Measurements from ENCODE around the gene MEDAG. TPM values are rescaled to one million over a fixed set of nuclear protein-coding genes. Genes with fewer than 3 reads are reported as not detected.

Gene MEDAG
- polyA plus RNA-seq, 3 donors, result not detected

- Histone ChIP-seq H3K36me3 (replicated peaks in 1 of 2; ENCODE audit: control insufficient read depth in 1 of 2, insufficient read depth in 2 of 2, low read length in 2 of 2) (no peaks in the 10 kb centered on the region), H4K20me1 (ENCODE audit: insufficient read depth, low read length) (no peaks in the 10 kb centered on the region), H3K27me3 (ENCODE audit: control insufficient read depth in 2 of 2, insufficient read depth in 2 of 2, low read length in 2 of 2) (peaks cover 2 to 10% of the 10 kb centered on the region in 2 donors), H3K27ac (ENCODE audit: low read depth in 1 of 2, low read length in 2 of 2) (no peak within 1 kb of the TSS), H3K4me1 (ENCODE audit: control insufficient read depth in 1 of 2, insufficient read depth in 2 of 2, low read length in 2 of 2) (no peaks in the 10 kb centered on the region), H3K4me2 (replicated peaks; ENCODE audit: extremely low read depth, low read length, poor library complexity, severe bottlenecking) (no peak within 1 kb of the TSS), H3K9ac (ENCODE audit: insufficient read depth, low read length, poor library complexity, severe bottlenecking) (no peak within 1 kb of the TSS), H2AFZ (ENCODE audit: insufficient read depth, low read depth, low read length, poor library complexity, severe bottlenecking) (no peak within 1 kb of the TSS), H3K4me3 (replicated peaks in 1 of 3; ENCODE audit: low read depth in 2 of 3, low read length in 3 of 3) (no peak within 1 kb of the TSS), H3K79me2 (ENCODE audit: insufficient read depth, low read length) (no peaks in the 10 kb centered on the region), H3K9me3 (replicated peaks in 1 of 2; ENCODE audit: control insufficient read depth in 1 of 2, insufficient read depth in 1 of 2, low read length in 2 of 2) (peaks cover 0 to 9% of the 10 kb centered on the region in 2 donors)
- intact Hi-C loops (cut with micrococcal nuclease), result no loop called here
- H3K27ac Mint-ChIP-seq, result peak within 1 kb of the TSS in 1 of 7 donors; percentile 37
- peak within 1 kb of the TSS in 1 of 2 donors; percentile 31 for H3K4me3 Mint-ChIP-seq
- H3K27me3 Mint-ChIP-seq (ENCODE audit: low read depth in 3 of 3), result peaks cover 6 to 20% (median 17%) of the 10 kb centered on the region in 3 donors
- no peak for TF ChIP-seq CTCF (IDR thresholded peaks at IDR 0.05)
- DNase-seq, result no peak
- H3K9me3 Mint-ChIP-seq, result peaks cover 0 to 11% (median 2%) of the 10 kb centered on the region in 7 donors
- no peaks in the 10 kb centered on the region for H3K4me1 Mint-ChIP-seq
- WGBS (ENCODE audit: insufficient coverage), result 65% methylated on average over 20 of the region's 32 CpGs
- no peaks in the 10 kb centered on the region for H3K36me3 Mint-ChIP-seq
Measured at GRCh38 chr13:30932481-30933353, 26.6 kb downstream of the MEDAG start, which contains the start of gene TEX26. Gene TEX26 (plus strand): TSS chr13:30932656. CDS start chr13:30932716, 60 bp downstream.

DNA sequence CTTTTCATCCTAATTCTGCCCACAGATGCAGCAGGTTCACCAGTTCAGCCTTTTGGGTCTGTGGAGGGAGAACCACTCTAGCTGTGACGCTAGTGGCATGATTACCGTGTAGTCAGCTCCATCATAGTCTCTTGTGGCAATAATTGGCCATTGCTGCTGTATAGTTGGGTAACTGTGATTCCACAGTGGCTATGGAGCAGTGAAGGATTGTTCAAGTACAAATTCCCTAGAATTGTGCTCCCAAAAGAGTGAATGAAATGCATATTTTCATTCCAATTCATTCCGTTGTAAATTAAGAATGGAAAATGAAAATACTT, 27.2 kb downstream of the MEDAG start:
- H3K4me1 Mint-ChIP-seq, result no peaks in the 10 kb centered on the region
- Histone ChIP-seq H3K4me2 (replicated peaks; ENCODE audit: extremely low read depth, low read length, poor library complexity, severe bottlenecking) (no peak overlapping the region), H4K20me1 (ENCODE audit: insufficient read depth, low read length) (no peaks in the 10 kb centered on the region), H3K4me1 (ENCODE audit: control insufficient read depth in 1 of 2, insufficient read depth in 2 of 2, low read length in 2 of 2) (no peaks in the 10 kb centered on the region), H2AFZ (ENCODE audit: insufficient read depth, low read depth, low read length, poor library complexity, severe bottlenecking) (no peak overlapping the region), H3K27ac (ENCODE audit: low read depth in 1 of 2, low read length in 2 of 2) (no peak overlapping the region), H3K36me3 (replicated peaks in 1 of 2; ENCODE audit: control insufficient read depth in 1 of 2, insufficient read depth in 2 of 2, low read length in 2 of 2) (no peaks in the 10 kb centered on the region), H3K9me3 (replicated peaks in 1 of 2; ENCODE audit: control insufficient read depth in 1 of 2, insufficient read depth in 1 of 2, low read length in 2 of 2) (peaks cover 0 to 9% of the 10 kb centered on the region in 2 donors), H3K9ac (ENCODE audit: insufficient read depth, low read length, poor library complexity, severe bottlenecking) (no peak overlapping the region), H3K4me3 (replicated peaks in 1 of 3; ENCODE audit: low read depth in 2 of 3, low read length in 3 of 3) (no peak overlapping the region), H3K79me2 (ENCODE audit: insufficient read depth, low read length) (no peaks in the 10 kb centered on the region), H3K27me3 (ENCODE audit: control insufficient read depth in 2 of 2, insufficient read depth in 2 of 2, low read length in 2 of 2) (peaks cover 2 to 10% of the 10 kb centered on the region in 2 donors)
- no peak overlapping the region for H3K4me3 Mint-ChIP-seq
- TF ChIP-seq CTCF (IDR thresholded peaks at IDR 0.05), result no peak
- no peak for DNase-seq
- 100% methylated on average over 2 of the region's 3 CpGs for WGBS (ENCODE audit: insufficient coverage)
- no peak overlapping the region for H3K27ac Mint-ChIP-seq
- H3K36me3 Mint-ChIP-seq, result no peaks in the 10 kb centered on the region
- intact Hi-C loops (cut with micrococcal nuclease), result no loop called here
- peaks cover 0 to 11% (median 3%) of the 10 kb centered on the region in 7 donors for H3K9me3 Mint-ChIP-seq
- peaks cover 6 to 20% (median 17%) of the 10 kb centered on the region in 3 donors for H3K27me3 Mint-ChIP-seq (ENCODE audit: low read depth in 3 of 3)
